HUES64 (cell line): Measurements from ENCODE around the gene OSCP1.
"Not testable (repeated sequence)": the region's sequence is repeated elsewhere in the genome, so short reads cannot be mapped to it uniquely, and the experiment has no call there.

Source experiments
- H3K27ac ChIP-seq: 2 replicates; pipeline ENCODE4 v1.7.0; 2013; ENCODE audit warnings: low read depth, low read length, inconsistent platforms
- H3K27me3 ChIP-seq: 2 replicates; pipeline ENCODE4 v1.6.1; 2013; ENCODE audit warnings: mild to moderate bottlenecking, low read length; ENCODE audit not compliant: insufficient read depth
- H3K36me3 ChIP-seq: 2 replicates; pipeline ENCODE4 v1.6.1; 2013; ENCODE audit warnings: mild to moderate bottlenecking, low read length; ENCODE audit not compliant: insufficient read depth
- H3K4me1 ChIP-seq: 2 replicates; pipeline ENCODE4 v1.6.1; 2013; ENCODE audit warnings: mild to moderate bottlenecking, low read length, moderate library complexity; ENCODE audit not compliant: insufficient read depth
- H3K4me3 ChIP-seq: 2 replicates; pipeline ENCODE4 v1.5.1; 2013; ENCODE audit warnings: mild to moderate bottlenecking, low read length, moderate library complexity
- H3K9ac ChIP-seq: 2 replicates; pipeline ENCODE4 v1.6.1; 2013; ENCODE audit warnings: mild to moderate bottlenecking, low read depth, low read length
- H3K9me3 ChIP-seq: 2 replicates; pipeline ENCODE4 v1.6.1; 2013; ENCODE audit warnings: low read depth, low read length; ENCODE audit not compliant: insufficient read depth
- WGBS: fragments of 150-250, 120-280 bp; methylation state at CpG from one replicate; pipeline ENCODE4 v1.1.7; 2013; ENCODE audit warnings: missing lambda C conversion rate; 5-methylcytosine and 5-hydroxymethylcytosine counted together

Gene OSCP1

GRCh38 chr1:36484099-36484498 lies 33.8 kb upstream of the OSCP1 start:
- H3K27ac ChIP-seq, result no peak overlapping the region
- no peaks in the 10 kb centered on the region for H3K27me3 ChIP-seq
- H3K4me1 ChIP-seq, result no peaks in the 10 kb centered on the region
- H3K36me3 ChIP-seq, result no peaks in the 10 kb centered on the region
- WGBS, result 85% methylated on average over 2 of the region's 2 CpGs
- no peak overlapping the region for H3K9ac ChIP-seq
- H3K4me3 ChIP-seq, result no peak overlapping the region
- no peaks in the 10 kb centered on the region for H3K9me3 ChIP-seq

- Histone ChIP-seq H3K36me3 (no peaks in the 10 kb centered on the region), H3K9me3 (no peaks in the 10 kb centered on the region), H3K4me3 (no peak within 1 kb of the TSS), H3K27ac (no peak within 1 kb of the TSS), H3K27me3 (no peaks in the 10 kb centered on the region), H3K9ac (no peak within 1 kb of the TSS), H3K4me1 (no peaks in the 10 kb centered on the region)
- 70% methylated on average over 13 of the region's 13 CpGs for WGBS
Measured at GRCh38 chr1:36482724-36483388, 32.6 kb upstream of the OSCP1 start, which contains the start of gene CSF3R. CSF3R (minus strand) TSS chr1:36482913; CDS start chr1:36479496, 3,417 bp downstream.

DNA sequence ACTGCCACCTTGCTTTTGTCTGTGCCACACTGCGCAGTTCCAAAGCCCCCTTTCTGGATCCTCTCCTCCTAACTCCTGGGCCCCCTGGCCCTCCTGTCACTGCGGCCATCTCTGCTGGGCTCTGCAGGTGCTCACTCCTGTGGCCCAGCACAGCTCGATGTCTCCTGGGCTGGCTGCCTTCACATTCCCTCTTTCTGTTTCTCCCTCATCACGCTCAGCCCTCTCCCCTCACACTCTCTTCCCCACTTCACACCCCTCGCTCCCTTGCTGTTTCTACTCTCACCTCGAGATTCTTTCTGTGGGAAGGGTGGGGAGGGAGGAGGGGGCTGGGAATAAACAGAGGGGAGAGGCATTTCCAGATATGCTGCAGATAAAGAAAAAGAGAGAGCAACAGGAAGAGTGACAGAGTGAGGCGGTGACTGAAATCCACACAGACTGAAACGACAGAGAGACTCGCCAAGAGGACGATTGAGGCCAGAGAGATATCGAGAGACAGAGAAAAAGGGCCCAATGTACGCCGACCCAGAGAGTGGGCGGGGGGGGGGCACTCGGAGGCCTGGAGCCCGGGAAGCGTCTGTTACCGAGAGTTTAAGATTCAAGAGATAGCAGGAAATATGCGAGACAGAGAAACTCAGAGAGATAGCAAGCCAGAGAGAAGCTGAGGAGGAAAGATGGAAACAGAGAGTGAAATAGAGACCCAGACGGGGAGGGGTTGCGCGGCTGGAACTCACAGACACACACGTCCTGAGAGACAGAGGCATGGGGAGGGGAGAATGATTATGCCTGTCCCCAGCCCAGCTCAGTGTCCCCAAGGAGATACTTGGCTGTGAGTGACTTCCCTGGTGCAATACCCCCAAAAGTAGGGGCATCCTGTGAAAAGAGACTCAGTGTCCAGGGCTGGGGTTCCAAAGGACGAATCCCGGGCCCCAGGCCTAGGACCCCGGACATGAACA lies 31.8 kb upstream of the OSCP1 start:
- H3K9me3 ChIP-seq, result no peaks in the 10 kb centered on the region
- no peaks in the 10 kb centered on the region for H3K36me3 ChIP-seq
- H3K27me3 ChIP-seq, result no peaks in the 10 kb centered on the region
- H3K27ac ChIP-seq, result no peak overlapping the region
- H3K9ac ChIP-seq, result no peak overlapping the region
- no peak overlapping the region for H3K4me3 ChIP-seq
- WGBS, result 65% methylated on average over 25 of the region's 26 CpGs
- no peaks in the 10 kb centered on the region for H3K4me1 ChIP-seq

GRCh38 chr1:36481091-36481490 lies 30.8 kb upstream of the OSCP1 start:
- no peak overlapping the region for H3K9ac ChIP-seq
- no peaks in the 10 kb centered on the region for H3K9me3 ChIP-seq
- H3K4me3 ChIP-seq, result no peak overlapping the region
- H3K27ac ChIP-seq, result no peak overlapping the region
- no peaks in the 10 kb centered on the region for H3K27me3 ChIP-seq
- no peaks in the 10 kb centered on the region for H3K4me1 ChIP-seq
- H3K36me3 ChIP-seq, result no peaks in the 10 kb centered on the region
- WGBS, result 87% methylated on average over 6 of the region's 6 CpGs

- 85% methylated on average over 2 of the region's 2 CpGs for WGBS
- Histone ChIP-seq H3K9ac (no peak overlapping the region), H3K9me3 (no peaks in the 10 kb centered on the region), H3K4me1 (no peaks in the 10 kb centered on the region), H3K27me3 (no peaks in the 10 kb centered on the region), H3K4me3 (no peak overlapping the region), H3K36me3 (no peaks in the 10 kb centered on the region), H3K27ac (no peak overlapping the region)
Measured at GRCh38 chr1:36480161-36480560, 29.9 kb upstream of the OSCP1 start.

DNA sequence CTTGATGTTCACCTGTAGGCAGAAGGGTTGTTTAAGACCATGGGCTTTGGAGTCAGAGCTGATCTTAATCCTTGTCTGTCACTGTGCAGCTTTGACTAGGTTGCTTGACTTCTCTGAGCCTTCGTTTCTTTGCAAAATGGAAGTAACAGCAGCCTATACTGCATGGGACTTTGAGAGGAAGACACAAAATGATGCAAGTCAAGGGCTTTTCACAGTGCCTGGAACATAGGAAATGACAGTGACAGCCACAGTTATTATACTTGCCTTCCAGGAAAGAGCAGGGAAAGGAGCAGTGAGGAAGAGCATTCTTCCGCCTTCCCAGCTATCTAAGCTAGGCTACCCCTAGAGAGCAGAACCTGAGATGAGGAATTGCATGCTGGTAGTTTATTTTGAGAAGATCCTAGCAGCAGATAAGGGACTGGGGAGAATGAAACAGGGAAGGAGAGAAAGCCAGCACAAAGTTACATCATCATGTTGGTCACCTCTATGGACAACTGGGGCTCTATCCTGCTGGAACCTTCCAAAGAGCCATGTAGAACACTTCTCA lies 29.3 kb upstream of the OSCP1 start:
- Histone ChIP-seq H3K36me3 (no peaks in the 10 kb centered on the region), H3K9ac (no peak overlapping the region), H3K4me3 (no peak overlapping the region), H3K27me3 (no peaks in the 10 kb centered on the region), H3K4me1 (no peaks in the 10 kb centered on the region), H3K27ac (no peak overlapping the region), H3K9me3 (no peaks in the 10 kb centered on the region)
- 94% methylated on average over 2 of the region's 2 CpGs for WGBS

DNA sequence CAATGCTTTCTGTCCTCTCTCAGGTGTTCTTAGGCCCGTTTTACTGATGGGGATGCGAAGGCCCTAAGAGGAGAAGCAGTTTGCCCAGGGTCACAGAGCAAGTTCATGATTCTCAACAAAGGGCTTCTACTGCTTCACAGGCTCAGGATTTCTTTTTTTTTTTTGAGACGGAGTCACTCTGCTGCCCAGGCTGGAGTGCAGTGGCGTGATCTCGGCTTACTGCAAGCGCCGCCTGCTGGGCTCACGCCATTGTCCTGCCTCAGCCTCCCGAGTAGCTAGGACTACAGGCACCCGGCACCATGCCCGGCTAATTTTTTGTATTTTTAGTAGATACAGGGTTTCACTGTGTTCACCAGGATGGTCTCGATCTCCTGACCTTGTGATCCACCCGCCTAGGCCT lies 27.4 kb upstream of the OSCP1 start:
- not testable (repeated sequence) for H3K27ac ChIP-seq, H3K27me3 ChIP-seq, H3K36me3 ChIP-seq, H3K4me3 ChIP-seq, H3K9me3 ChIP-seq, H3K4me1 ChIP-seq, H3K9ac ChIP-seq
- WGBS, result 81% methylated on average over 13 of the region's 13 CpGs

DNA sequence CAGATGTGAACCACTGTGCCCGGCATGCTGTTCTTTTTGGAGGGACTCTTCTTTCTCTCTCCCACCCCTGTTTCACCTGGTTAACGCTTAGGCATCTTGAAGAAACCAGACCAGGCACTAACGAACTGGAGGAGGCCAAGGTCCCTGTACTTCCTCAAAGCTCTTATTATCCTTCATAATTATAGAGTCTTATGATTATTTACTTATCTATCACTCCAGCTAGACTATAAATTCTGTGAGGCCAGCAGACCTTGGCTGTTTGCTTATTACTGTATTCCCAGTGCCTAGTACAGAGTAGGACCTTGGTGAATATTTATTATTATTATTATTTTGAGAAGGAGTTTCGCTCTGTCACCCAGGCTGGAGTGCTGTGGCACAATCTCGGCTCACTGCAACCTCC lies 26.7 kb upstream of the OSCP1 start:
- Histone ChIP-seq H3K36me3 (no peaks in the 10 kb centered on the region), H3K9me3 (no peaks in the 10 kb centered on the region), H3K4me3 (no peak overlapping the region), H3K27ac (no peak overlapping the region), H3K9ac (no peak overlapping the region), H3K27me3 (peaks cover 4% of the 10 kb centered on the region; the same call in 1 of the 2 replicates), H3K4me1 (no peaks in the 10 kb centered on the region)
- WGBS, result 94% methylated on average over 5 of the region's 5 CpGs

GRCh38 chr1:36475910-36476604 lies 25.8 kb upstream of the OSCP1 start:
- H3K36me3 ChIP-seq, result no peaks in the 10 kb centered on the region
- no peaks in the 10 kb centered on the region for H3K4me1 ChIP-seq
- H3K27me3 ChIP-seq, result peaks cover 4% of the 10 kb centered on the region; the same call in 1 of the 2 replicates
- H3K9me3 ChIP-seq, result no peaks in the 10 kb centered on the region
- no peak overlapping the region for H3K4me3 ChIP-seq
- H3K27ac ChIP-seq, result no peak overlapping the region
- H3K9ac ChIP-seq, result no peak overlapping the region
- 91% methylated on average over 7 of the region's 7 CpGs for WGBS

DNA sequence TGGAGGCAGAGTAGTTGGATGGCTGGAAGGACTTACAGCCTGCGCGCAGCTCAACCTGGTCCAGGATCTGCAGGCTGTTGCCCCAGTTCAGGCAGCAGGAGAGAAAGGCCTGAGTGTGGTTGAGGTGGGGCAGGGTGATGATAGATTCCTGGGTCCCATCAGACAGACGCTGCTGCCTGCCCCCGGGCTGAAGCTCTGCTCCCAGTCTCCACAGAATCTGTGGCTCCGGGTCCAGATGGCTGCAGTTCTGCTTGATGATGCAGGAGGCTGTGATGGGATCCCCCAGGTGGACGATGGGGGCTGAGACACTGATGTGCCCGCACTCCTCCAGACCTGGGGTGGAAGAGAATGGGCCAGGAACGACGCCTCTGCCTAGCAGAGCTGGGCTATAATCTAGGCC lies 25.1 kb upstream of the OSCP1 start:
- H3K27ac ChIP-seq, result no peak overlapping the region
- no peak overlapping the region for H3K4me3 ChIP-seq

GRCh38 chr1:36472656-36473055 lies 22.4 kb upstream of the OSCP1 start:
- WGBS, result 90% methylated on average over 6 of the region's 6 CpGs
- H3K4me3 ChIP-seq, result no peak overlapping the region
- no peak overlapping the region for H3K27ac ChIP-seq
- H3K36me3 ChIP-seq, result no peaks in the 10 kb centered on the region
- H3K4me1 ChIP-seq, result no peaks in the 10 kb centered on the region
- no peaks in the 10 kb centered on the region for H3K9me3 ChIP-seq
- H3K27me3 ChIP-seq, result peaks cover 22% of the 10 kb centered on the region
- H3K9ac ChIP-seq, result no peak overlapping the region

More for the DNA sequence above, 25.1 kb upstream of the OSCP1 start:
- WGBS, result 90% methylated on average over 9 of the region's 9 CpGs
- Histone ChIP-seq H3K9me3 (no peaks in the 10 kb centered on the region), H3K27me3 (peaks cover 4% of the 10 kb centered on the region; the same call in 1 of the 2 replicates), H3K9ac (no peak overlapping the region), H3K4me1 (no peaks in the 10 kb centered on the region), H3K36me3 (no peaks in the 10 kb centered on the region)
